Stimulated activated CD8-positive, alpha-beta memory T cell treated with anti-CD3 and anti-CD28 coated beads, Interleukin-7, amount 100 ng/mL, for 4 hours (primary cell): ENCODE measurements around the gene TBXAS1.

Experiments used
- DNase-seq, 2 donors: peaks; one replicate each; pipeline ENCODE4 v3.0.0-alpha.2; 2020; ENCODE audit warnings: low read depth in 2 of 2

TBXAS1 gene

GRCh38 chr7:140022582-140023211, 193.6 kb downstream of the TBXAS1 start:
- DNase-seq, result no peak

- DNase-seq, result no peak
Measured at GRCh38 chr7:140023728-140024127, 194.7 kb downstream of the TBXAS1 start.

- DNase-seq, result no peak
Measured at GRCh38 chr7:140024585-140024984, 195.5 kb downstream of the TBXAS1 start.

- DNase-seq, result no peak
Measured at GRCh38 chr7:140025241-140025640, 196.2 kb downstream of the TBXAS1 start.

GRCh38 chr7:140025814-140026433, 196.9 kb downstream of the TBXAS1 start:
- no peak for DNase-seq

- DNase-seq, result no peak
Measured at GRCh38 chr7:140026935-140027334, 197.9 kb downstream of the TBXAS1 start.

GRCh38 chr7:140027858-140028257, 198.8 kb downstream of the TBXAS1 start:
- DNase-seq, result no peak

- DNase-seq, result no peak
Measured at GRCh38 chr7:140028311-140028710, 199.2 kb downstream of the TBXAS1 start.

- no peak for DNase-seq
Measured at GRCh38 chr7:140029072-140029471, 200.0 kb downstream of the TBXAS1 start.

GRCh38 chr7:140031364-140031763, 202.3 kb downstream of the TBXAS1 start:
- no peak for DNase-seq

- no peak for DNase-seq
Measured at GRCh38 chr7:140033036-140033435, 204.0 kb downstream of the TBXAS1 start.

- DNase-seq, result no peak
Measured at GRCh38 chr7:140033779-140034363, 204.8 kb downstream of the TBXAS1 start.

- DNase-seq, result no peak
Measured at GRCh38 chr7:140034421-140034820, 205.4 kb downstream of the TBXAS1 start.

GRCh38 chr7:140035400-140036223, 206.5 kb downstream of the TBXAS1 start:
- DNase-seq, result no peak

- no peak for DNase-seq
Measured at GRCh38 chr7:140036224-140036962, 207.3 kb downstream of the TBXAS1 start.

GRCh38 chr7:140039066-140039465, 210.0 kb downstream of the TBXAS1 start:
- no peak for DNase-seq

- DNase-seq, result no peak
Measured at GRCh38 chr7:140039896-140040295, 210.8 kb downstream of the TBXAS1 start.

- DNase-seq, result no peak
Measured at GRCh38 chr7:140041659-140042385, 212.8 kb downstream of the TBXAS1 start.

- no peak for DNase-seq
Measured at GRCh38 chr7:140042386-140042670, 213.3 kb downstream of the TBXAS1 start.

GRCh38 chr7:140044251-140044650, 215.2 kb downstream of the TBXAS1 start:
- DNase-seq, result no peak

- DNase-seq, result no peak
Measured at GRCh38 chr7:140045697-140046096, 216.6 kb downstream of the TBXAS1 start.
